KMS-11 (cell line): ENCODE measurements around the gene CXCL1.

Source experiments
- H2AFZ ChIP-seq: fragments of 200-600 bp; sonication (generic); 2 replicates; pipeline ENCODE4 v1.6.1; 2016; ENCODE audit warnings: antibody characterized with exemption, mixed run types, low read depth
- H3K27ac ChIP-seq: fragments of 200-600 bp; sonication (generic); 2 replicates; pipeline ENCODE4 v1.6.1; 2016; ENCODE audit warnings: mild to moderate bottlenecking, mixed run types
- H3K27me3 ChIP-seq: fragments of 200-600 bp; sonication (generic); 2 replicates; pipeline ENCODE4 v1.6.1; 2017; ENCODE audit warnings: mild to moderate bottlenecking, low read depth, mixed run types, moderate library complexity; ENCODE audit not compliant: insufficient read depth
- H3K36me3 ChIP-seq: fragments of 200-600 bp; sonication (generic); 2 replicates; pipeline ENCODE4 v1.6.1; 2017; ENCODE audit warnings: mild to moderate bottlenecking, mixed run types; ENCODE audit not compliant: insufficient read depth
- H3K4me1 ChIP-seq: fragments of 200-600 bp; sonication (generic); 2 replicates; pipeline ENCODE4 v1.6.1; 2016; ENCODE audit warnings: mild to moderate bottlenecking, low read depth, mixed run types; ENCODE audit not compliant: poor library complexity, severe bottlenecking
- H3K4me2 ChIP-seq: fragments of 200-600 bp; sonication (generic); 2 replicates; pipeline ENCODE4 v1.7.0; 2016; ENCODE audit warnings: mild to moderate bottlenecking, mixed run types
- H3K4me3 ChIP-seq: fragments of 200-600 bp; sonication (generic); IDR thresholded peaks from 2 replicates; pipeline ENCODE4 v1.6.1; 2017; ENCODE audit warnings: low read depth, low read length, mixed read lengths; ENCODE audit not compliant: insufficient read depth
- H3K79me2 ChIP-seq: fragments of 200-600 bp; sonication (generic); 2 replicates; pipeline ENCODE4 v1.6.1; 2016; ENCODE audit warnings: low read depth, mixed run types; ENCODE audit not compliant: insufficient read depth
- H3K9ac ChIP-seq: fragments of 200-600 bp; sonication (generic); 2 replicates; pipeline ENCODE4 v1.6.1; 2016; ENCODE audit warnings: mild to moderate bottlenecking, mixed run types
- H4K20me1 ChIP-seq: fragments of 200-600 bp; sonication (generic); 2 replicates; pipeline ENCODE4 v1.6.1; 2016; ENCODE audit warnings: mild to moderate bottlenecking, mixed run types; ENCODE audit not compliant: insufficient read depth
- TF ChIP-seq, protein P1 (sequence below): fragments of 200-600 bp; sonication (generic); conservative IDR thresholded peaks from 2 replicates; pipeline ENCODE4 v1.6.1; 2017; ENCODE audit warnings: low read depth, mild to moderate bottlenecking, antibody characterized with exemption, low read length, moderate library complexity, mixed read lengths

The CXCL1 gene

DNA sequence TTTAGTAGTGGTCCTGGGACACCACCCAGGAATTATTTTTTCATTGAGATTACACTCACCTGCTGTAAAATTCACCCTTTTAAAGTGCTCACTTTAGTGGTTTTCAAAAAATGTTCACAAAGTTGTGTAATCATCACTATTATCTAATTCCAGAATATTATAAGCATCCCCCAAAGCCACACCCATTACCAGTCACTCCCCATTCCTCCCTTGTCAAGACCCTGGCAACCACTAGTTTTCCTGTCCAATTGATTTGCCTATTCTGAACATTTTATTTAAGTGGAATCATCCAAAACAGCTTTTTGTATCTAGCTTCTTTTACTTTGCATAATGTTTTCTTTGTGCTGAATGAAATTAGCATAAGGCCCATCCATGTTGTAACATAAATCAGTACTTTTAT is 45.4 kb upstream of the CXCL1 start:
- no peak overlapping the region for H2AFZ ChIP-seq
- H3K4me2 ChIP-seq: no peak overlapping the region
- H3K79me2 ChIP-seq: no peaks in the 10 kb centered on the region

DNA sequence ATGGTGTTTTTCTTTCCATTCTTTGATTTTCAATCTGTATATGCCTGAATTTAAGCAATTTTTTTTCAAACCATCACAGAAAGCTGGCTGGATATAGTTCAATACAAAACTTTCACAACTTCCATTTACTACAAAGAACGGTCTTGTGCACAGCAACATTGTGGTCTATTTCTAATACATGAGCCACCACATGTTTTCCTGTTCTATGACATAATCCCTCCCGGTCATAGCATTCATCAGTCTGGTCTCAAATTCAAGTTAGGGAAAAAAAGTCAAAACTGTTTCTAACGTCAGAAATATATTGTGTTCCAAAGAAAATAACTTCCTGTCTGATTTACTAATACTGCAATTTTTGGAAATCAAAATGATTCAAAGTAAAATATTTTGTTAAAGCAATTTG is 40.2 kb upstream of the CXCL1 start:
- H3K4me3 ChIP-seq: no peak overlapping the region
- TF ChIP-seq, protein P1, sequence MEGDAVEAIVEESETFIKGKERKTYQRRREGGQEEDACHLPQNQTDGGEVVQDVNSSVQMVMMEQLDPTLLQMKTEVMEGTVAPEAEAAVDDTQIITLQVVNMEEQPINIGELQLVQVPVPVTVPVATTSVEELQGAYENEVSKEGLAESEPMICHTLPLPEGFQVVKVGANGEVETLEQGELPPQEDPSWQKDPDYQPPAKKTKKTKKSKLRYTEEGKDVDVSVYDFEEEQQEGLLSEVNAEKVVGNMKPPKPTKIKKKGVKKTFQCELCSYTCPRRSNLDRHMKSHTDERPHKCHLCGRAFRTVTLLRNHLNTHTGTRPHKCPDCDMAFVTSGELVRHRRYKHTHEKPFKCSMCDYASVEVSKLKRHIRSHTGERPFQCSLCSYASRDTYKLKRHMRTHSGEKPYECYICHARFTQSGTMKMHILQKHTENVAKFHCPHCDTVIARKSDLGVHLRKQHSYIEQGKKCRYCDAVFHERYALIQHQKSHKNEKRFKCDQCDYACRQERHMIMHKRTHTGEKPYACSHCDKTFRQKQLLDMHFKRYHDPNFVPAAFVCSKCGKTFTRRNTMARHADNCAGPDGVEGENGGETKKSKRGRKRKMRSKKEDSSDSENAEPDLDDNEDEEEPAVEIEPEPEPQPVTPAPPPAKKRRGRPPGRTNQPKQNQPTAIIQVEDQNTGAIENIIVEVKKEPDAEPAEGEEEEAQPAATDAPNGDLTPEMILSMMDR: no peak
- H3K36me3 ChIP-seq: no peaks in the 10 kb centered on the region
- H3K4me2 ChIP-seq: no peak overlapping the region
- H3K27me3 ChIP-seq: no peaks in the 10 kb centered on the region
- H3K4me1 ChIP-seq: peaks cover 10% of the 10 kb centered on the region
- H4K20me1 ChIP-seq: no peaks in the 10 kb centered on the region
- no peak overlapping the region for H3K9ac ChIP-seq
- no peak overlapping the region for H3K27ac ChIP-seq
- H3K79me2 ChIP-seq: no peaks in the 10 kb centered on the region
- H2AFZ ChIP-seq: no peak overlapping the region

More for the DNA sequence above, 45.4 kb upstream of the CXCL1 start:
- H3K9ac ChIP-seq: no peak overlapping the region
- no peaks in the 10 kb centered on the region for H3K36me3 ChIP-seq
- H3K4me3 ChIP-seq: no peak overlapping the region
- H3K4me1 ChIP-seq: peaks cover 5% of the 10 kb centered on the region
- H3K27me3 ChIP-seq: no peaks in the 10 kb centered on the region
- H4K20me1 ChIP-seq: no peaks in the 10 kb centered on the region
- TF ChIP-seq, protein P1: no peak
- no peak overlapping the region for H3K27ac ChIP-seq

DNA sequence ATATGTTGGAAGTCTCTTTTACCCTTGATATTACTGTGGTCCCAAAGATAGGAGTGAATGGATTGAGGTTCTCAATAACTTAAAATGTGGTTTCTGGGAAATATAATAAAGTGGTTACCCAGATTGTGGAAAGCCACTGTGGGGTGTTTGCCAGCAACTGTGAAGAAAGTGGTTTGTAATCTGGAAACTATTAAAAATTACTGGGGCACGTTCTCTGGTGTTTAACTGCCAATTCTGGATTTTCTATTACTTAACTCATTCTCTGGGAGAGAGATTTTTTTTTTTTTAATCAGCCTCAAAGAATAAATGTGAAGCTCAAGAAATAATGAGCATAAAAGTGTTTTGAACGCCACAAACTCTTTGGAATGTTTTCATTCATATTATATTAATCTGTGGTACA is 37.6 kb upstream of the CXCL1 start:
- no peaks in the 10 kb centered on the region for H3K79me2 ChIP-seq
- no peak overlapping the region for H3K27ac ChIP-seq
- H2AFZ ChIP-seq: no peak overlapping the region
- H3K4me2 ChIP-seq: no peak overlapping the region
- H3K4me3 ChIP-seq: no peak overlapping the region
- H3K4me1 ChIP-seq: peaks cover 10% of the 10 kb centered on the region
- no peaks in the 10 kb centered on the region for H3K27me3 ChIP-seq
- TF ChIP-seq, protein P1: no peak
- no peaks in the 10 kb centered on the region for H3K36me3 ChIP-seq
- no peak overlapping the region for H3K9ac ChIP-seq
- no peaks in the 10 kb centered on the region for H4K20me1 ChIP-seq

DNA sequence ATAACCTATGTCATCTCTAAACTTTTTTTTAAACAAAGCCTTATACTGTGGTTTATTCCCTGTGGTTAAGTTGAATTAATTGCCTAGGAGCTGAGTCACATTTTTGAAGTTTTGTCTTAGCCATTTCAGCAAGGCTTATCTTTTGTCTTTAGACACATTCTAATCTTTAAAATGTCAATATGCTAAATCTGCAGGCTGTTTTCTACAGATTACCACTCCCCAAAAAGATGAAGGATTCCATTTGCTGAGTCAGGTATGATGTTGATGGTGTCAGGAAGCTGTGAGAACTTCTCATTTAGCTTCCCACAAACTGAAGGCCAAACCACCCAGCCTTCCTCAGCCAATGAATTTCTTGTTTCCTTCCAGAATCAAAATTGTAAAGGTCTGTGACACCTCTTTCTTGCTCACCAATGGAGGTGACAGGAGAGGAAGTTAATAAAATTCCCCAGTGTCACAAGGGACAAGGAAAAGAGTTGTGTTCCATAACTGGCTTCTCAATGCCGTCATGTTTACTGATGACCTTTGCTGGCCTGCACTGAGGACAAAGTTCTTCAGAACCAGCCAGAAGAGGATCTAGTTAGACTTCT is 36.4 kb upstream of the CXCL1 start:
- H3K79me2 ChIP-seq: no peaks in the 10 kb centered on the region
- H3K27me3 ChIP-seq: no peaks in the 10 kb centered on the region
- no peak overlapping the region for H3K4me2 ChIP-seq
- H3K4me3 ChIP-seq: no peak overlapping the region
- H2AFZ ChIP-seq: peak overlapping the region; percentile 27; the same call in 1 of the 2 replicates
- H3K4me1 ChIP-seq: peaks cover 10% of the 10 kb centered on the region
- TF ChIP-seq, protein P1: no peak
- no peaks in the 10 kb centered on the region for H3K36me3 ChIP-seq
- no peak overlapping the region for H3K9ac ChIP-seq
- H4K20me1 ChIP-seq: no peaks in the 10 kb centered on the region
- H3K27ac ChIP-seq: no peak overlapping the region
